ENCODE results near the gene THY1.

THY1 gene

GRCh38 chr11:119381181-119381988 lies 41.6 kb downstream of the THY1 start, which contains the start of gene USP2:
TSS of gene USP2 (minus strand) at chr11:119381690. CDS start at chr11:119373480, 8,210 bp downstream.
- peak; percentile 93 for DNase-seq

GRCh38 chr11:119380827-119381180 lies 42.2 kb downstream of the THY1 start:
- no peak for DNase-seq

DNA sequence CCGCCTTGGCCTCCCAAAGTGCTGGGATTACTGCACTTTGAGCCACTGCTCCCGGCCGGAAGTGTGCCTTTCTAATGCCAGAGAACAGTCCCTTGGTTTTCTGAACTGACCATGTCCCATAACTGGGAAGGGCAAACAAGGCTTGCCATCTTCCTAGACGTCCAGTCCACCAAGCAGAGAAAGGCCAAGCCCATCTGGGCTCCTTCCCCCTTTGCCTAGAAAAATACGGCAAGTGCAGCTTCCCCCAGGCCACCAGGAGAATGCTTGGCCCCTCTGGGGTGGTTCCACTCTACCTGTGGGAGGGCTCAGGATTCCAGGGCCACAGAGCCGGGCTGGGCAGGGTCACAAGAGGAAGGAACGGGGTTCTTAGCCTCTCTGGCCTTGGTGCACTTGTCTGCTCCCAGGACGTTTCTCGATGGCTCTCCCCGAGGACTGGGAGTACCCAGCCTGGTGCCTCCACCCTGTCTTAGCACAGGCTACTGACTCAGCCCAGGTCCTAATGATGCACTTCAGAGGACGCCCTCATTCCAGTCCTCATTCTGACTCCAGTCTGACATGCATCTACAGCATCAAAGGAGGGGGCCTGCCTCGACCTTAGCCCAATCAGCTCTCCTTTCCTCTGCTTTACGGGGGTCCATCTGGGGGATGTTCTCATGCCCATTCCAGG lies 42.7 kb downstream of the THY1 start:
- DNase-seq: no peak

DNA sequence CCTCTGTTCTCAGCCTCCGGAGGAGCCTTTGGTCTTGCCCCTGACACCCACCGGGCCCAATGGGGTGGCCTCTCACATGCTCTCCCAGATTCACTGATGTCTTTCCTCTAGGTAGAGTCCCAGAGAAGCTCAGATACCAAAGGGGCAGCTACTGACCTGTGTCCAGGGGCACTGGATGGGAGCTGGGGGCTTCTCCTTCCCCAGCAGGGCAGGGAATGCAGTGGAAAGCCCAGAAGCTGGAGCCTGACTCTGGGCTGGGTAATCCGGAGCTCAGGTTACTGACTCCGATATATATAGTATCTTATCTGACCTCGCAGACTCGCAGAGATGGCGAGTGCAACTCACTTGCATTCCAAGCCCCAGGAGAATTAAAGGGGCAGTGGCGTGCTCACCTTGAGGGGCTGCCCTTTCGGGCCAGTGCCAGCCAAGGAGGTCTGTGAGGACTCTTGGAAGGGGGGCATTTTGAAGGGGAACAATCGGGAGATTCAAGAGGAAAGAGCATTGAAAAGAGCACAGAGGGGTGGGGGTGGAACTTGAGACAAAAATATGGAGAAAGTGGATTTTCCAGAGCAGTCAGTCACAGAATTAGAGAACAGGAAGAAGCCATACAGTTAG lies 44.0 kb downstream of the THY1 start:
- no peak for DNase-seq

DNA sequence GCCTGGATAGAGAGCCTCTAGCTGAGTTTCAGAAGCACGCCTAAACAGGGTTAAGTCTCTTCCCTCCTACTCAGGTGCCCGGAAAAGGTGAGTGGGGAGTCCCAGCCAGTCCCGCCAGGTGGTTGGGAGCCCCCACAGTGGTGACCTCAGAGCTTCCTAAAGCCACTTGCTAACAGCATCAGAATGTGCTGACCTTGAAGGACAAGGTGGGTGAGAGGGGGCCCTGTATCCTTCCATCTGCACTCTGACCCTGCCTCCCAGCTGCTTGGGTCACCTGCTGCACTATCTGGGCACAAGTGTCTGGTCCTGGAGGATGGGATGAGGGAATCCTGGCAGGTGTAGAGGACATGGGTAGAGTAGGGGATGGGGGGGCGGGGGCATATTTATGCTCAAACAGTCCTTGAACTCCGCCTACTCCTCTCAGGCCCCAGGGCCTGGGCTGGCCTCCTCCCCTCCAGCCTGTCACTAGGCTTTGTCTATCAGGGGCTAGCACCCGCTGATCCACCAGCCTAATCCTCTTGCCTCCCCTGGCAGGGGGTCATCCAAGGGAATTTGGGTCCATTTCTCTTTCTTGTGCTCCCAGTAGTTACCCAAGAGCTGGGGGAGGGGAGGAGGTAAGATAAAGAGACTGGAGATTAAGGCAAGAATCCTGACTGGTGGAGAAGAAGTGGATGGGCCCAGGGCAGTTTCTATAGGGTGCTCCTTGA lies 44.9 kb downstream of the THY1 start:
- no peak for DNase-seq

DNA sequence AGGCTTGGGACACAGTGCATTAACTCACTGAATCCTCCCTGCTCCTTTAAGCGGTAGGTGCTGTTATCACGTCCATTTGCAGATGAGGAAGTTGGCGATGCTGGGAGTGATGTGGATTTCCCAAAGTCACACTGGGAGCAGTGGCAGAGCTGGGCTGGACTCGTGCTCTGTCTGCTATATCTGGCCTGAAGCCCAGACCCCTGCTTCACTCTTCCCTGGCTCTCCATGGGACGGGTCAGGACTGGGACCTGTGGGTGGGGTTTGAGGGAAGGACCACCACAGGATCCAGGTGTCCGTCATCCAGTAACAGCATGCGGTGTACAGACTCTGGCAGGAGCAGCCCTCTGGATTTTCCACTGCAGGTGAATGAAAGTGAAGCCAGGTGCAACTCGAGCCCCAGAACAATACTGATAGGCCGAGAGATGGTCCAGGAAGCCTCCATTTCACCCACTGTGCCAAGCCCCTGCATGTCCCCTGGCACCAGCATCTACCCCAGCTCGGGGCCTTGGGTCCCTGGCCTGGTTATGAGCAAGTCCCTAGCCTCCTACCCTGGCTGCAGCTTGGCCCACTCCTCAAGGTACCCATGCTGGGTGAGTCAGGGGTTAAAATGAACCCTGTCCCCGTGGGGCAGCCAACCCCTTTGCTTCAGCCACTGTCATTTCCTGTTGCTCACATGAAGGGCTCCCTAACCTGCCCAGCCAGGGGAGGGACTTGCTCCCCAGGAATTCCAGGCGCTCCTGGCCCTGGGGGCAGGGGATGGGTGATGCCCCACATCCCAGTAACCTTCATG lies 45.7 kb downstream of the THY1 start:
- DNase-seq: no peak

DNA sequence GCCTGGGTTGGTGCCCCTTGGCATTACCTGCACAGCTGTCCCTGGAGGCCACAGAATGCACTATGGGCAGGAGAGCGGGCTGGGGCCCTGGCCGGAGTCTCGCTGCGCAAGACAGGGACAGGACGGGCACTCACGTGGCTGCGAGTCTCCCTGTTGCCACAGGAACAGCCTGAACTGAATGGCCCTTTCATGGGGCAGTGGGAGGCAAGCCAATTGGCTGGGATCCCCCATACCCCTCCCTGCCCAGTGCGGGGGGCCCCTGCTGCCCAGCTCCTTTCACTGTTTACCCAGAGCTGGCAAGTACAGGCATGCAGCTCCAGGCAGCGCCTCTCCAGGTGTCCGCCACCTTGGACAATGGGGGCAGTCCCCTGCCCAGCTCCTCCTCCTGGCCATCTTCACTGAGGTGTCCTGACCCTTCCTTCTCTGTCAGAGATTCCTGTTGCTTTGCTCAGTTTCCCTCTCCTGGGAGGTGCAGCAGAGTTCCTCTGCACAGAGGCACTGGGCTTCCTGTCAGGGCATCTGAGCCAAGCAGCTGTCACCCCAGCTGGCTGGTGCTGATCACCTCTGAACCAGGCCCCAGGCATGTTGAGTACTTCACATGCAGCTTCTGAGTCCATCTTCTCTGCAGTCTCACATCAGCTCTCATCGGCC lies 46.6 kb downstream of the THY1 start:
- DNase-seq: peak; percentile 71

- DNase-seq: no peak
Measured at GRCh38 chr11:119375337-119376196, 47.4 kb downstream of the THY1 start.

DNA sequence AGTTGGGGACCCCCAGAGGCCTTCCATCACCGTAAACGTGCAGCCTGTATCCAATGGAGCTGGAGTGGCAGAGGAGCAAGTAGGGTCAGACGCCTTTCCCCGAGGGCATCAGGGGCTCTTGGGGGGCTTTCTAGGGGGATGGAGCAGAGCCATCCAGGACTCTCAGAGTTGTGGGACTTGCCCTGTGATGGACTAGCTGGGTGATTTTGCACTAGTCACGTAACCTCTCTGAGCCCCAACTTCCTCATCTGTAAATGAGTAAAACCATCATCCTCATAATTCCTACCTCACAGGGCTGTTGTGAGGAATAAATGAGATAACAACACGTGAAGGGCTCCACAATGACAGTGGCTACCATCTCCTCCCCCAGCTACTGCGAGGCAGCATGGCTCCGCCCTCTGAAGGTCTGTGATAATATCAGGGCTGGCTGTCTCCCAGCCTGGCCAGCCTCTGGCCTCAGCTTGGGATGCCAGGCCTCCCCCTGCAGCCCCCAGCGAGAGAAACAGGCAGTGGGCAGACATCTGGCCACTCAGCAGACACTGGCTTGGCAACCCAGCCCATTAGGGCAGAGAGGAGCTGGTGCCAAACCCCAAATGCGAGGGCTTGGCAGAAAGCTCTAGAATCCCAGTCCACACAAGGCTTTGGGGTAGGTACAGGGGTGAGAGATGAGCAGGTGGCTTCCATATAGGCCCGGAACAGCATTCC lies 48.2 kb downstream of the THY1 start:
- DNase-seq: no peak

GRCh38 chr11:119373921-119374631 lies 48.9 kb downstream of the THY1 start:
- peak; percentile 47 for DNase-seq

DNA sequence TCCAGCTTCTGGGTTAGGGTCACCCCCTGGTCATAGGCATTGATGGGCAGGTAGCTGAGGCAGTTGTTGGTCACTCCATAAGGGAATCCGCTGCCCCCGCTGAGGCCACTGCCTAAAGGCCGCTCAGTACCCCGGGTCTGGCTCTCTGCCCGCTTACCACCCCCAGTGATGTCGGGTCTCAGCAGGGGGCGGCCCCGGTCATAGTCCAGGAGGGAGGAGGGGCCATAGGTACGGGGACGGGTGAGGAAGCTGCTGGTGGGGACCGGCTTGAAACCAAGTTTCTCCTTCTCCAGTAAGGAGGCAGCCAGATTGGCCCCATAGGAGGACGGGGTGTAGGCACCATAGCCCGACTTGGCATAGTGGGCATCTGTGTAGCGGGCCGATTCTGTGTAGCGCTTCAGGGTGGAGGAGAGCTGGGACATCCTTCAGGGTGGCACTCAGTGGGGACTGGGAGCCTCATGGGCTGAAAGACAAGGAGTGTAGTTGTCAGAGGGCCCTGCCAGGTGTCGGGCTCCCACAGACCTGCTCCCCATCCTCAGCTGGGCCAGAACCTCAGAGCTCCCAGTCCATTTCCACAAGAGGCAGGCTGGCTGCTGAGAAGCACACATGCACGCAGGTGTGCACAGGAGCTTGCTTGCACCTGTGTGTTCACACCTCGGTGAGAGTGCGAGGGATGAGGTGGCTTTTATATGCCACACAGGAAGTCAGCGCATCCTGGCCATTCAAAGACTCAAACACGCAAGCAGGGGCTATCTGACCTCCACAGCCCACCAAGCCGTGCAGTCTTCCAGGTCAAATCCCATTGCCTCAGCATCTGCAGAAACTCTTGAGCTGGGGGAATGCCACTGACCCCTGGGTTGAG lies 49.7 kb downstream of the THY1 start:
- no peak for DNase-seq

GRCh38 chr11:119372260-119373058 lies 50.5 kb downstream of the THY1 start:
- DNase-seq: no peak

DNA sequence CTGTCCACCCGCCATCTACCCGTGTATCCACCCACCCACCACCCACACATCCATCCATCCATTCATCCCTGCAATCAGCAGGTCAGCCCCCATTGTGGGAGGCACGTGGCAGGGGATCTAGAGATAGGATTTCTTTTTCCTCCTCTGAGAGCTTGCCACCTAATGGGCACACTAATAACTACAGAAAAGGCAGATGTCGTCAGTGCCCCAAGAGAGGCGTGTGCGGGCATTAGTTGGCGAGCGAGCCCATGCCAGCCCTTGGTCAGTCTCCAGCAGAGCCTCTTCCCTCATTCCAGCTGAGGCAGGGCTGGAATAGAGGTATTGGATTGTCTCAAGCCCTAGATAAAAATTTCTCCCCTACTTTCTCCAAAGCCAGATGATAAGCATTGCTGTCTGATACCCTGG lies 51.2 kb downstream of the THY1 start:
- DNase-seq: no peak

DNA sequence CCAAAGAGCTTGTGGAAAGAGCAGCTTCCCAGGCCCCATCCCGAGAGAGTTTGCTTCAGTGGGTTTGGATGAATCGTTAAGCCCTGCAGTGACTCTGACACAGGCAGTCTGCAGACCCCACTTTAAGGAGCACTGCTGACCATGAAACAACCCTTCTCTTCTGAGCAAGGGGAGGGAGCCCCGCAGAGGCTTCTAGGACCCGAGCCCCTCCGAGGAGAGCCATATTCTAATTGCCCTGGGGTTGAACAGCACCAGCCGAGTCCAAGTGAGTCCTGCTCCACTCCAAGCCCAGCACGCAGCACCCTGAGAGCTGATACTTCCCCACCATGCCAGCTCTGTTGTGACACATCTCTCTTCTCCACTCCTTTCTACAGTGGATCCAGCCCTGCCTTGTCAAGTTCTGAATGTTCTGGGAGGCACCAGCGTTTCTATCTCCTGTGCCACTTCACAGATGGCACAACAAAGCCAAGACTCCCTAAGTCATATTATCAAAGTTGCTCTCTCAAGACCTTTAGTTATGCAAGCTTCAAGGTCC lies 51.8 kb downstream of the THY1 start:
- DNase-seq: no peak

DNA sequence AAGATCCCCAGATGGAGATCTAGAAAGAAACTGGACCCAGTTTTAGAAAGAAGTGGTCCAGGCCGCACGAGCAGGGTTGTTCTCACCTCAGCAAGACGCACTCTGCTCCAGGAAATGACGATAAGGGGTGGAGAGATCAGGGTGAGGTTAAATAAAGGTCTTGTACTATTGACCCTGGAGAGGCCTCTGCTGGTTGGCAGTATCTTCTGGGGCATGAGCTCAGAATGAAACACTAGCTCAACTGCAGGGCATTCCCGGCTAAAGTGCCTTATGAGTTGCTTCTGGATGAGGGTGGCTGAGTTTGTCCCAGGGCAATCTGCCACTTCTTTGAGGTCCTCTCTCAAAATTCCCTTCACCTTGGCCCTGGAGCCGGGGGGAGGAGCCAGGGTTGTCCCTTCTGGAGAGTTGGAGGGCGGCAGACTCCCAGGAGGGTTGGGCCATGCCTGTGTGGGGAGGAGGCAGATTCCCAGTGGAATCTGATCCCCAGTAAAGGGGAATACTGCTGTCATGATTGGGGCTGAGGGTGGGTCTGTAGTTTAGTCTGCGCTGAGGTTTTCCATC lies 52.4 kb downstream of the THY1 start:
- no peak for DNase-seq

GRCh38 chr11:119369132-119369925 lies 53.6 kb downstream of the THY1 start:
- DNase-seq: no peak

All from NCI-H510A (cell line).